Transverse colon (tissue), 4 donors: Measurements from ENCODE around the gene PPP1R14C. TPM values are rescaled to one million over a fixed set of nuclear protein-coding genes. Genes with fewer than 3 reads are reported as not detected.

Experiments
- DNase-seq: peaks from one replicate; pipeline ENCODE4 v3.0.0-alpha.2; 2019
- H3K27ac ChIP-seq, 4 donors: fragments of 200-600 bp; sonication (generic); 2 replicates each; pipeline ENCODE4 v1.5.1; 2016 to 2018; ENCODE audit warnings: inconsistent platforms in 4 of 4
- H3K27me3 ChIP-seq: fragments of 200-600 bp; sonication (generic); 2 replicates; pipeline ENCODE4 v1.5.1; 2017; ENCODE audit warnings: inconsistent platforms
- H3K36me3 ChIP-seq, 4 donors: fragments of 200-600 bp; sonication (generic); 2 replicates each; pipeline ENCODE4 v1.5.1; 2017 to 2019; ENCODE audit warnings: inconsistent platforms in 4 of 4
- H3K4me1 ChIP-seq, 4 donors: fragments of 200-600 bp; sonication (generic); 2 replicates each; pipeline ENCODE4 v1.5.1; 2017 to 2020; ENCODE audit warnings: inconsistent platforms in 4 of 4
- H3K4me3 ChIP-seq, 4 donors: fragments of 200-600 bp; sonication (generic); 1 replicate in 1 of 4; 2 replicates in 3 of 4; pipeline versions ENCODE4 v1.5.1 to v1.6.1; 2017 to 2019; ENCODE audit warnings: inconsistent platforms in 4 of 4
- H3K9me3 ChIP-seq, 2 donors: fragments of 200-600 bp; sonication (generic); 2 replicates each; pipeline ENCODE4 v1.5.1; 2017 to 2019; ENCODE audit warnings: inconsistent platforms in 2 of 2
- EP300 ChIP-seq: sonication (generic); formaldehyde crosslinking; IDR thresholded peaks from one replicate; pipeline ENCODE4 v1.6.1; 2017; ENCODE audit warnings: antibody characterized with exemption, low read depth
- POLR2A ChIP-seq: fragments of 450-650 bp; IDR thresholded peaks from one replicate; pipeline ENCODE4 v1.6.1; 2016; ENCODE audit warnings: antibody characterized with exemption, mild to moderate bottlenecking, moderate library complexity
- POLR2AphosphoS5 ChIP-seq, 3 donors: sonication (generic); formaldehyde crosslinking; IDR thresholded peaks; one replicate each; pipeline ENCODE4 v1.6.1; 2016; ENCODE audit warnings: antibody characterized with exemption in 3 of 3
- WGBS, 2 donors: methylation state at CpG; one replicate each; pipeline ENCODE4 v1.1.5; 2018; ENCODE audit warnings: low coverage in 1 of 2; 5-methylcytosine and 5-hydroxymethylcytosine counted together
- in situ Hi-C, 4 donors: fragments of 200-750 bp; cut with MboI; loops; one replicate each; pipeline versions ENCODE4 v1.15.0 to v1.15.1; 2017; ENCODE audit warnings: low sequenced_read_pairs in 3 of 4, low pct_ligation_motif_present in 1 of 4, low pct_unique_long_range_greater_than_20kb in 1 of 4
- intact Hi-C: fragments of 100-400 bp; cut with DNase I; formaldehyde crosslinking; loops from one replicate; pipeline ENCODE4 v1.15.1; 2023; ENCODE audit warnings: low total_unique reads
- total RNA-seq, 4 donors: library from RNA; depleted of rRNA; stranded (reverse); fragments of >200 nt; gene quantifications; one replicate each; pipeline ENCODE4 v1.1.0, GENCODE V29; 2016
- TF ChIP-seq, protein P1 (sequence below), 5 experiments: fragments of 200-600 bp in 3 of 5; fragments of 450-650 bp in 2 of 5; sonication (generic) in 3 of 5; IDR thresholded peaks; 1 replicate in 2 of 5; 2 replicates in 3 of 5; pipeline ENCODE4 v1.5.1; 2016 to 2017; ENCODE audit warnings: antibody characterized with exemption in 5 of 5, inconsistent platforms in 3 of 5, mild to moderate bottlenecking in 2 of 5, moderate library complexity in 1 of 5

The PPP1R14C gene
- total RNA-seq, 4 donors from 2014 or later = 1.2 to 64.5 (median 38.8) TPM

DNA sequence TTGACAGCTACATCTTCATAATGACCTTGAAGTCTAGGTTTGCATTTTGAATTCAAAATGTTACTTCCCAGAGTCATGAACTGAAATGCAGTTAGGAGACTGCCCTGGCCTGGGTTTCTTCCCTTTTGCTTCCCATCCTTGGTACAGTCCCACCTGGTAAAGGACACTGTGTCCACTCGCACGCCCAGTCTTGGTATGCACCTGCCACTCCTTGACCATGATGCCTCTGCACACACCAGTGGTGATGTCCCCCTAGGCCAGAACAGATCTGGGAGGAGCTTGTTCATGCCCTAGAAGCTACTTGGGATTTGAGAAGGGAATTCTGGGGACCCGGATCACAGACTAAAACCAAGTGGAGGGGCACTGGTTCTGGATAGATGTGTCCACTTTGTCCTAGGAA is 3.6 kb downstream of the PPP1R14C start:
- in situ Hi-C loops = no loop called here
- WGBS, 2 donors = 80 to 98% methylated on average over 2 to 3 of the region's 3 CpGs

DNA sequence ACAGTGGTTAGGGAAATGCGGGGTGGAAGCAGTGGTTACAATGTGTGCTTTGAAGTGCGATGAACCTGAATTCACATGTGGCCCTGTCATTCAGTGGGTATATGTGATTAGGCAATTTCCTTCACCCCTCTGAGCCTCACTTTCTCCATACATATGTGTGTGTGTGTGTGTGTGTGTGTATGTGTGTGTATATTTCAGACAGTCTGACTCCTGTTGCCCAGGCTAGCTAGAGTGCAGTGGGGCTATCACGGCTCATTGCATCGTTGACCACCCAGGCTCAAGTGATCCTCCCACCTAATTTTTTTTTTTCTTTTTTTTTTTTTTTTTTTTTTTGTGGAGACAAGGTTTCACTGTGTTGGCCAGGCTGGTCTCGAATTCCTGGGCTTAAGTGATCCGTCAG is 6.3 kb downstream of the PPP1R14C start:
- Histone ChIP-seq H3K27me3 (peaks cover 57% of the 10 kb centered on the region), H3K9me3 (no peaks in the 10 kb centered on the region), H3K4me3 (no peak overlapping the region), H3K4me1 (peaks cover 0 to 24% (median 14%) of the 10 kb centered on the region in 4 donors), H3K36me3 (no peaks in the 10 kb centered on the region), H3K27ac (no peak overlapping the region)
- TF ChIP-seq, protein P1, sequence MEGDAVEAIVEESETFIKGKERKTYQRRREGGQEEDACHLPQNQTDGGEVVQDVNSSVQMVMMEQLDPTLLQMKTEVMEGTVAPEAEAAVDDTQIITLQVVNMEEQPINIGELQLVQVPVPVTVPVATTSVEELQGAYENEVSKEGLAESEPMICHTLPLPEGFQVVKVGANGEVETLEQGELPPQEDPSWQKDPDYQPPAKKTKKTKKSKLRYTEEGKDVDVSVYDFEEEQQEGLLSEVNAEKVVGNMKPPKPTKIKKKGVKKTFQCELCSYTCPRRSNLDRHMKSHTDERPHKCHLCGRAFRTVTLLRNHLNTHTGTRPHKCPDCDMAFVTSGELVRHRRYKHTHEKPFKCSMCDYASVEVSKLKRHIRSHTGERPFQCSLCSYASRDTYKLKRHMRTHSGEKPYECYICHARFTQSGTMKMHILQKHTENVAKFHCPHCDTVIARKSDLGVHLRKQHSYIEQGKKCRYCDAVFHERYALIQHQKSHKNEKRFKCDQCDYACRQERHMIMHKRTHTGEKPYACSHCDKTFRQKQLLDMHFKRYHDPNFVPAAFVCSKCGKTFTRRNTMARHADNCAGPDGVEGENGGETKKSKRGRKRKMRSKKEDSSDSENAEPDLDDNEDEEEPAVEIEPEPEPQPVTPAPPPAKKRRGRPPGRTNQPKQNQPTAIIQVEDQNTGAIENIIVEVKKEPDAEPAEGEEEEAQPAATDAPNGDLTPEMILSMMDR (IDR thresholded peaks at IDR 0.05) = no peak
- no peak for TF ChIP-seq EP300
- TF ChIP-seq POLR2A = no peak
- TF ChIP-seq POLR2AphosphoS5 (IDR thresholded peaks at IDR 0.05) = no peak
- in situ Hi-C loops (no loop called here), intact Hi-C loops (no loop called here)
- no peak for DNase-seq
- 87 to 89% methylated on average over 2 to 6 of the region's 6 CpGs for WGBS, 2 donors

More for the DNA sequence above, 3.6 kb downstream of the PPP1R14C start:
- no peaks in the 10 kb centered on the region for H3K36me3 ChIP-seq
- intact Hi-C loops = no loop called here
- no peaks in the 10 kb centered on the region for H3K9me3 ChIP-seq
- H3K27ac ChIP-seq = no peak overlapping the region
- no peak overlapping the region for H3K4me3 ChIP-seq
- peaks cover 79% of the 10 kb centered on the region for H3K27me3 ChIP-seq
- peaks cover 0 to 24% (median 20%) of the 10 kb centered on the region in 4 donors for H3K4me1 ChIP-seq
- DNase-seq = peak; percentile 48
- TF ChIP-seq POLR2A = no peak
- TF ChIP-seq, protein P1 (IDR thresholded peaks at IDR 0.05) = no peak
- no peak for TF ChIP-seq POLR2AphosphoS5 (IDR thresholded peaks at IDR 0.05)
- TF ChIP-seq EP300 = no peak

DNA sequence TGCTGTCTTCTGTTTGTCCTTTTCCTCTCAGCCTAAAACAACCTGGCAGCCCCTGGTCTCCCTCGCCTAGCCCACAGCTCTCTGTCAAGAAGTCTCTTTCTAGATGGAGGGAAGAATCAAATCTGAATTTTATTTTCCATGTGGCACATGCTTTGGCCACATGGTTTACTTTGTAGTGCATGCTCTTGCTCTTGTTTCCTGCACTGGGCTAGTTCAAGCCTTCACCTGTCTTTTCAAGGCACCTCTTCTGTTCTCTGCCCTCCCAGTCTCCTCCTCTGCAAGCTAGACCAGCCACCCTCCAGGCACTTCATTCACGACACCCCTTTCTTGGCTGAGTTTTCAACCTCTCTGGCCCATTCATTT is 7.6 kb downstream of the PPP1R14C start:
- Histone ChIP-seq H3K4me1 (peaks cover 0 to 24% (median 11%) of the 10 kb centered on the region in 4 donors), H3K27ac (no peak overlapping the region), H3K9me3 (no peaks in the 10 kb centered on the region), H3K4me3 (no peak overlapping the region), H3K27me3 (peaks cover 44% of the 10 kb centered on the region), H3K36me3 (no peaks in the 10 kb centered on the region)
- TF ChIP-seq POLR2AphosphoS5 (IDR thresholded peaks at IDR 0.05) (no peak), EP300 (no peak), POLR2A (no peak)
- TF ChIP-seq, protein P1 (IDR thresholded peaks at IDR 0.05) = no peak
- in situ Hi-C loops (no loop called here), intact Hi-C loops (no loop called here)
- 33 to 74% methylated on average over 1 to 2 of the region's 2 CpGs for WGBS, 2 donors
- DNase-seq = no peak

DNA sequence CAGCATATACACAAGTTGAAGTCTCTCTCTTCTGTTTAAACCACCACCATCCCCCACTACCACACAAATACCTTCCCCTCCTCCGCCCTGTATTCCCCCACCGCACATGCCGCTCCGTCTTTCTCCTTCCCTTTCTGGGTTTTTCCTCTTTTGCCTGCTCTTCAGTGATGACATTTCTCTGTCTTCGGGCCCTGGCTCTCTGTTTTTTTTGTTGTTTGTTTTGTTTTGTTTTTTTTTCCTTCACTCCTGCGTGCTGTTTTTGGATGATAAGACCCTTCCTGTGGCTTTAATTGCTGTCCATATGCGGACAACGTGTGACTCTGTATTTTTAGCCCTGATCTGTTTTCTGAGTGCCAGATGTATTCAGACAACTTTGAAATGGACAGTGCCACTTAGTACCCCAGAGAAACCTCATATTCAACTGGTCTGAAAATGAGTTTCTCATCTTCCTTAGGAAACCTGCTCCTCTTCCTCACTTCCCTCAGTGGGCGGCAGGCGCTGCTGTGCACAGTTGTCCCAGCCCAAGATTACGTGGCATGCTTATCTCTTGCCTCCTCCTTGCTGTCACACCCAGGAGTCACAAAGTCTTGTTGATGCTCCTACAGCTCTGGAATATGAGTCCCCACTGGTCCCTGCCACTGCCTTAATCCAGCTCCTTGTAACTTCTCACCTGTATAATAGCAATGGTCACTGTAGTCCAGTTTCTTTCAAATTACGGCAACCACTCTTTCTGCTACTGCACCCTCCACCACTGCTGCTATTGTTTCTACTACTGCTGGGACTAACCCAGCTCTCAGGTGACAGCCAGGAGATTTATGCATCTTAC is 8.2 kb downstream of the PPP1R14C start:
- intact Hi-C loops (no loop called here), in situ Hi-C loops (no loop called here)
- H3K4me1 ChIP-seq = peaks cover 0 to 24% (median 11%) of the 10 kb centered on the region in 4 donors
- H3K4me3 ChIP-seq = no peak overlapping the region
- H3K36me3 ChIP-seq = no peaks in the 10 kb centered on the region
- H3K27ac ChIP-seq = no peak overlapping the region
- peak; percentile 48 for DNase-seq
- TF ChIP-seq EP300 (no peak), POLR2AphosphoS5 (IDR thresholded peaks at IDR 0.05) (no peak), POLR2A (no peak)
- TF ChIP-seq, protein P1 (IDR thresholded peaks at IDR 0.05) = peak in 3 of 5 experiments; percentile 11 to 33 (median 15)
- peaks cover 38% of the 10 kb centered on the region for H3K27me3 ChIP-seq
- H3K9me3 ChIP-seq = no peaks in the 10 kb centered on the region
- WGBS, 2 donors = 38 to 53% methylated on average over 5 to 12 of the region's 12 CpGs
